DND-41 (cell line): Measurements from ENCODE around the gene UBE2QL1.

Source experiments
- ATAC-seq: fragments of 200-7000 bp; cut with Tn5 transposase; 3 replicates; pipeline ENCODE4 v1.9.1; 2021; ENCODE audit warnings: low read depth; ENCODE audit not compliant: insufficient read depth
- DNase-seq: peaks from one replicate; pipeline ENCODE4 v3.0.0-alpha.2; 2020
- H2AFZ ChIP-seq: 2 replicates; pipeline ENCODE4 v1.6.0; 2012; ENCODE audit warnings: low read depth, low read length
- H3K27ac ChIP-seq: 2 replicates; pipeline ENCODE4 v1.5.1; 2012; ENCODE audit warnings: low read length, inconsistent platforms
- H3K27me3 ChIP-seq: fragments of 200-600 bp; sonication (generic); 2 replicates; pipeline ENCODE4 v1.6.0; 2012; ENCODE audit warnings: low read length, mild to moderate bottlenecking, inconsistent platforms; ENCODE audit not compliant: insufficient read depth, poor library complexity
- H3K36me3 ChIP-seq: 2 replicates; pipeline ENCODE4 v1.5.1; 2012; ENCODE audit warnings: low read length, inconsistent platforms; ENCODE audit not compliant: insufficient read depth
- H3K4me1 ChIP-seq: 2 replicates; pipeline ENCODE4 v1.5.1; 2012; ENCODE audit warnings: mild to moderate bottlenecking, low read length; ENCODE audit not compliant: insufficient read depth
- H3K4me2 ChIP-seq: 2 replicates; pipeline ENCODE4 v1.6.0; 2012; ENCODE audit warnings: mild to moderate bottlenecking, moderate library complexity, low read length, inconsistent platforms; ENCODE audit not compliant: insufficient read depth
- H3K4me3 ChIP-seq, 2 experiments: fragments of 200-600 bp in 1 of 2; shearing (Covaris generic) in 1 of 2; 2 replicates each; pipeline ENCODE4 v1.5.1; 2012 to 2016; ENCODE audit warnings: inconsistent platforms in 2 of 2, low read length in 2 of 2, mild to moderate bottlenecking in 2 of 2, low read depth in 1 of 2, moderate library complexity in 1 of 2
- H3K79me2 ChIP-seq: 2 replicates; pipeline ENCODE4 v1.6.0; 2012; ENCODE audit warnings: low read length, inconsistent platforms; ENCODE audit not compliant: insufficient read depth
- H3K9ac ChIP-seq: 2 replicates; pipeline ENCODE4 v1.6.0; 2012; ENCODE audit warnings: low read depth, mild to moderate bottlenecking, inconsistent platforms, low read length, moderate library complexity
- H3K9me3 ChIP-seq: 2 replicates; pipeline ENCODE4 v1.5.1; 2012; ENCODE audit warnings: low read length, moderate library complexity, mild to moderate bottlenecking, inconsistent platforms; ENCODE audit not compliant: insufficient read depth, severe bottlenecking
- H4K20me1 ChIP-seq: 2 replicates; pipeline ENCODE4 v1.6.0; 2012; ENCODE audit warnings: low read length; ENCODE audit not compliant: insufficient read depth
- CTCF ChIP-seq: IDR thresholded peaks from 2 replicates; pipeline ENCODE4 v1.5.1; 2012; ENCODE audit warnings: borderline replicate concordance, low read length, moderate library complexity, mild to moderate bottlenecking; ENCODE audit not compliant: poor library complexity, severe bottlenecking; ENCODE audit errors: extremely low read depth
- EZH2 ChIP-seq: IDR thresholded peaks from 3 replicates; pipeline ENCODE4 v1.6.1; 2012; ENCODE audit warnings: borderline replicate concordance, low read depth, mild to moderate bottlenecking, moderate library complexity, low read length, inconsistent platforms; ENCODE audit not compliant: severe bottlenecking

UBE2QL1 gene

DNA sequence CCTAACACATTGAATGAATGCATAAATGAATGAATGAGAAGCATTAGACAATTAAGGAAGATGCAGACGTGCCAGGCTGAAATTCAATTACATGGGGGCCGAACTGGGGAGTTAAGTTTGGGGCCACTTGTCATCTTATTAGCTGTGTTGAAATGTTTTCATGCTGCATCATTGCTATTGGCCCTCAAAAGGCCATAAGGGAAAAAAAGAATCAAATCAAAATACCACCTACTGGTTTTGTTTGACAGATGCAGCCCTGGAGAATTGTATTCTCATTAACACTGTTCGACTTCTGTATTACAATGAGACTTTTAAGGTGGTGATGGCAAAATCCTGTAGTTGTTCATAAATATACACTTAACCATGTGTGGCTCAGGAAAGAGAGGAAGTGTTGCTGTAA, 38.4 kb downstream of the UBE2QL1 start:
- no peaks in the 10 kb centered on the region for H4K20me1 ChIP-seq
- TF ChIP-seq CTCF = no peak
- TF ChIP-seq EZH2 = no peak
- H3K4me3 ChIP-seq = no peak overlapping the region
- H3K36me3 ChIP-seq = no peaks in the 10 kb centered on the region
- no peaks in the 10 kb centered on the region for H3K9me3 ChIP-seq
- H3K27me3 ChIP-seq = peaks cover 6% of the 10 kb centered on the region
- no peak overlapping the region for H2AFZ ChIP-seq
- no peaks in the 10 kb centered on the region for H3K4me1 ChIP-seq
- H3K4me2 ChIP-seq = no peak overlapping the region
- ATAC-seq (no peak), DNase-seq (no peak)
- H3K27ac ChIP-seq = no peak overlapping the region
- H3K9ac ChIP-seq = no peak overlapping the region
- H3K79me2 ChIP-seq = no peaks in the 10 kb centered on the region

DNA sequence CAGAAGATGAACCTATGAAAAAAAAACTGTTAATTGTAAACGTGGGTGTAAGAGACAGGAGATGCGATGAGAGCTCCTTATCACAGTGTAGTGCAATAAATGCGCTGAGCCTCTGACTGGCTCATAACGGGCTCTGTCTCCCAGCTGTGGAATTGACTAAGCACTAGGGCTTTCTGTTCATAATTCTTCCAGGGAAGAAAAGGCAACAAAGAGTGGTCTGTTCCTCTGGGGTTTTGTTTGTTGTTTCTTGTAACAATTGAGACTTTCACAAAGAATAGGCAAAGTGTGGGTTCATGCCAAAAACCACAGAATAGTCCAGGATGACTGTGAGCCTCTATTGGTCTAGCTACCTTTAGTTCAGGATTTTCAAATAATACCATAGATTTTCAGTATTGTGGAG, 39.4 kb downstream of the UBE2QL1 start:
- Histone ChIP-seq H4K20me1 (no peaks in the 10 kb centered on the region), H3K9me3 (no peaks in the 10 kb centered on the region), H3K4me2 (no peak overlapping the region), H3K4me1 (no peaks in the 10 kb centered on the region), H3K4me3 (no peak overlapping the region), H2AFZ (no peak overlapping the region), H3K36me3 (no peaks in the 10 kb centered on the region), H3K79me2 (no peaks in the 10 kb centered on the region), H3K27me3 (peaks cover 6% of the 10 kb centered on the region), H3K9ac (no peak overlapping the region), H3K27ac (no peak overlapping the region)
- DNase-seq (no peak), ATAC-seq (no peak)
- no peak for TF ChIP-seq CTCF
- no peak for TF ChIP-seq EZH2

DNA sequence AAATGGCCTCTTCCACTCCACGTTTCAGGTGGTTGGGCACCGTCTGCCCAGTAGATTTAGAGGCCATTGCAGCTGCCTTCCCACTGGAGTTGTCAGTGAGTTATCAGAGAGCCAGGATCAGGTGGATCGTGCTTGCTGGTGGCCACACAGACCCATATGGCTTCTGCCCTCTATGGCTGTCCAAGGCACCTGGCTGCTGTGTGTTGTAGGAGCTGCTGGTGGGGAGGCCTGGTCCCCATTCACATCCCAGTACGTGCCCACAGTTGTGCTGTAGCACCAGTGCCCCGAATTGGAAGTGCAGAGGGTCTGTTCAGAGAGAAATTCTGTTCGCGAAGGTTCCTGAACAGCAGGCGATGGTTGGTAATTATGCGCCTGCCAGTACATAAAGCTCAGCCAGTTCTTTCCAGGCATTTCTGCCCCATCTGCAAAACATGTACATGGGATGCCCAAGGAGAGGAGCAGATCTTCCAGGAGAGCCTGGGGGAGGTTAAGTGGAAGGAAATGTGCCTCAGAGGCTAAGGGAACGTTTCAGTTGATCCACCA, 41.1 kb downstream of the UBE2QL1 start:
- no peaks in the 10 kb centered on the region for H3K79me2 ChIP-seq
- no peak for DNase-seq
- H3K4me3 ChIP-seq = no peak overlapping the region
- no peaks in the 10 kb centered on the region for H4K20me1 ChIP-seq
- H3K9me3 ChIP-seq = no peaks in the 10 kb centered on the region
- no peaks in the 10 kb centered on the region for H3K4me1 ChIP-seq
- no peak overlapping the region for H2AFZ ChIP-seq
- no peak for ATAC-seq
- H3K36me3 ChIP-seq = no peaks in the 10 kb centered on the region
- H3K27me3 ChIP-seq = peaks cover 5% of the 10 kb centered on the region
- H3K9ac ChIP-seq = no peak overlapping the region
- TF ChIP-seq CTCF (no peak), EZH2 (no peak)
- H3K4me2 ChIP-seq = no peak overlapping the region
- no peak overlapping the region for H3K27ac ChIP-seq

DNA sequence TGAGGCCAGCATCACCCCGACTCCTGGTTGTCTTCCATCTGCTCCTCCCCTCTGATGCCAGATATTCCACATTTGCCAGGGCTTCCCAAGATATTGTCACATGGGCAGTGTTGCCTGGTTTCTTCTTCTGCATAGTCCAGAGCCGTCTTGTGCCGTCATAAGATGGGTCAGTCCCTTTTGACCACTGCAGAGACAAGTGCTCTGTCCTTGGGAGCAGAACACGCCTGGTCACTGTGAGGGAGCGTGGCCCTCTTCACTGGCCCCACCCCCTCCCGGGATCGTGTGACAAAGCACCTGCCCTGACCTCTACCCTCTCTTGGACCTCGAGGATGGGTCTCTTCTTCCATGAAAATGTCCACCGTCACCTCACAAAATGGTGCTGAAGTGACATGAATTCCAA, 41.6 kb downstream of the UBE2QL1 start:
- Histone ChIP-seq H3K36me3 (no peaks in the 10 kb centered on the region), H3K9me3 (no peaks in the 10 kb centered on the region), H4K20me1 (no peaks in the 10 kb centered on the region), H3K27ac (no peak overlapping the region), H3K4me2 (no peak overlapping the region), H3K9ac (no peak overlapping the region), H2AFZ (no peak overlapping the region), H3K79me2 (no peaks in the 10 kb centered on the region), H3K4me3 (no peak overlapping the region), H3K4me1 (no peaks in the 10 kb centered on the region), H3K27me3 (no peaks in the 10 kb centered on the region)
- ATAC-seq (no peak), DNase-seq (no peak)
- no peak for TF ChIP-seq EZH2
- no peak for TF ChIP-seq CTCF
